ENCODE measurements around the gene MSTN. TPM values are rescaled to one million over a fixed set of nuclear protein-coding genes. Genes with fewer than 3 reads are reported as not detected.
A peak's percentile ranks its signal among the peaks of the same experiment; 100 is the strongest.

Gene MSTN
- total RNA-seq, 1 donor from 2014 or later, result 0.18 TPM

- Histone ChIP-seq H3K36me3 (no peaks in the 10 kb centered on the region), H3K27ac (no peak overlapping the region), H3K9me3 (no peaks in the 10 kb centered on the region), H3K27me3 (ENCODE audit: low read depth) (no peaks in the 10 kb centered on the region), H3K4me3 (no peak overlapping the region), H3K4me1 (no peaks in the 10 kb centered on the region)
- DNase-seq, result no peak
- intact Hi-C loops (cut with DNase I), result no loop called here
- no peak for ATAC-seq
- no peak for TF ChIP-seq CTCF (IDR thresholded peaks at IDR 0.05)
Measured at GRCh38 chr2:190060019-190060418, 2.5 kb downstream of the MSTN start.

GRCh38 chr2:190053426-190053825 is 9.1 kb downstream of the MSTN start:
- no peak overlapping the region for H3K4me3 ChIP-seq
- no peaks in the 10 kb centered on the region for H3K36me3 ChIP-seq
- H3K9me3 ChIP-seq, result no peaks in the 10 kb centered on the region
- no peaks in the 10 kb centered on the region for H3K4me1 ChIP-seq
- TF ChIP-seq CTCF (IDR thresholded peaks at IDR 0.05), result no peak
- intact Hi-C loops (cut with DNase I), result no loop called here
- DNase-seq (no peak), ATAC-seq (no peak)
- H3K27me3 ChIP-seq (ENCODE audit: low read depth), result no peaks in the 10 kb centered on the region
- no peak overlapping the region for H3K27ac ChIP-seq

GRCh38 chr2:190052307-190052706 is 10.2 kb downstream of the MSTN start:
- Histone ChIP-seq H3K27me3 (ENCODE audit: low read depth) (no peaks in the 10 kb centered on the region), H3K4me3 (no peak overlapping the region), H3K27ac (no peak overlapping the region), H3K4me1 (no peaks in the 10 kb centered on the region), H3K9me3 (no peaks in the 10 kb centered on the region), H3K36me3 (no peaks in the 10 kb centered on the region)
- TF ChIP-seq CTCF (IDR thresholded peaks at IDR 0.05), result no peak
- no peak for ATAC-seq
- intact Hi-C loops (cut with DNase I), result no loop called here
- DNase-seq, result no peak

- Histone ChIP-seq H3K9me3 (no peaks in the 10 kb centered on the region), H3K4me3 (no peak overlapping the region), H3K27ac (no peak overlapping the region), H3K27me3 (ENCODE audit: low read depth) (no peaks in the 10 kb centered on the region), H3K36me3 (no peaks in the 10 kb centered on the region), H3K4me1 (no peaks in the 10 kb centered on the region)
- no peak for TF ChIP-seq CTCF (IDR thresholded peaks at IDR 0.05)
- DNase-seq (no peak), ATAC-seq (no peak)
- intact Hi-C loops (cut with DNase I), result no loop called here
Measured at GRCh38 chr2:190051223-190051622, 11.3 kb downstream of the MSTN start.

- H3K9me3 ChIP-seq, result no peaks in the 10 kb centered on the region
- intact Hi-C loops (cut with DNase I), result no loop called here
- H3K27ac ChIP-seq, result no peak overlapping the region
- H3K36me3 ChIP-seq, result no peaks in the 10 kb centered on the region
- no peaks in the 10 kb centered on the region for H3K27me3 ChIP-seq (ENCODE audit: low read depth)
- no peak overlapping the region for H3K4me3 ChIP-seq
- no peak for ATAC-seq
- no peaks in the 10 kb centered on the region for H3K4me1 ChIP-seq
- no peak for TF ChIP-seq CTCF (IDR thresholded peaks at IDR 0.05)
- no peak for DNase-seq
Measured at GRCh38 chr2:190050001-190050400, 12.5 kb downstream of the MSTN start.

GRCh38 chr2:190044866-190045265 is 17.7 kb downstream of the MSTN start:
- H3K4me3 ChIP-seq, result no peak overlapping the region
- no peaks in the 10 kb centered on the region for H3K9me3 ChIP-seq
- H3K36me3 ChIP-seq, result no peaks in the 10 kb centered on the region
- ATAC-seq (peak in 1 of 2 donors; percentile 13), DNase-seq (no peak)
- H3K27ac ChIP-seq, result no peak overlapping the region
- no peaks in the 10 kb centered on the region for H3K27me3 ChIP-seq (ENCODE audit: low read depth)
- no peak for TF ChIP-seq CTCF (IDR thresholded peaks at IDR 0.05)
- intact Hi-C loops (cut with DNase I), result no loop called here
- no peaks in the 10 kb centered on the region for H3K4me1 ChIP-seq

Measured in lower lobe of right lung (tissue), 2 donors.